Measurements from ENCODE around the gene FTH1.
"Not testable (repeated sequence)": the region's sequence is repeated elsewhere in the genome, so short reads cannot be mapped to it uniquely, and the experiment has no call there.

FTH1 gene

DNA sequence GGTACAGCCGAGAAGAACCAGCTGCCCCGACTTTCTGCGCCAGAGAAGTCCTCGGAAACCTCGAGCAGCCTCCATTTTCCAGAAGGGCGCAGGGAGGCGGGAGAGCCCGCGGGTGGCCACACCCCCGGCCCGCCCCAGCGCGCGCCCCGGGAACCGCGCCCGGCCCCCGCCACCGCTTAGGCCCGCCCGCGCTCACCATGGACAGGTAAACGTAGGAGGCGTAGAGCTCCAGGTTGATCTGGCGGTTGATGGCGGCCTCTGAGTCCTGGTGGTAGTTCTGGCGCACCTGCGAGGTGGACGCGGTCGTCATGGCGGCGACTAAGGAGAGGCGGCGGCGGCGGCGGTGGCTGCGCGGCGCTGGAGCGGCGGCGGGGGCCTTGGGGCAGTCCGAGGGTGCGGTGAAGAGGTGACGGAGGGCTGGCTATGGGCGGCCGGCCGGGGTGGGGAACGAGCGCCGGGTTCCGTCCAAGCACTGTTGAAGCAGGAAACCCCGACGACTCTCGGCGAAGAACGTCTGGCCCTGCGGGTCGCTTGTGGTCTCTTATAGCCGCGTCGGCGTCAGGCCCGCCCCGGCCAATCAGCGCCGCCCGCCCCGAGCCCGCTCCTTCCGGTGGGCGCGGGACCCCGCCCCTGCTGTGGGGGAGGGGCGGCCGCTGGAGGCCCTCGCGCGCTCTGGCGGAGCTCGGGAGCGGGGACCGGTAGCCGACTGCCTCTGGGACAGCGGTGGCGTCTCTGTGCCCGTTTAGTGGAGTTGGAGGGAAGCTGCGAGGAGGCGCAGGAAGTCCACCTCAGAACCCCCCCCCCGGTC lies at the start of gene FTH1:
TSS of gene FTH1 (minus strand) at position 519 of the 808 bp plus-strand sequence. CDS start at position 310, 209 bp downstream.
- peak; percentile 84 for TF ChIP-seq POLR2A (IDR thresholded peaks at IDR 0.05; ENCODE audit: low read depth, low read length)
- DNase-seq (ENCODE audit: insufficient read length, low spot score) (peak; percentile 72), FAIRE-seq (no peak)

DNA sequence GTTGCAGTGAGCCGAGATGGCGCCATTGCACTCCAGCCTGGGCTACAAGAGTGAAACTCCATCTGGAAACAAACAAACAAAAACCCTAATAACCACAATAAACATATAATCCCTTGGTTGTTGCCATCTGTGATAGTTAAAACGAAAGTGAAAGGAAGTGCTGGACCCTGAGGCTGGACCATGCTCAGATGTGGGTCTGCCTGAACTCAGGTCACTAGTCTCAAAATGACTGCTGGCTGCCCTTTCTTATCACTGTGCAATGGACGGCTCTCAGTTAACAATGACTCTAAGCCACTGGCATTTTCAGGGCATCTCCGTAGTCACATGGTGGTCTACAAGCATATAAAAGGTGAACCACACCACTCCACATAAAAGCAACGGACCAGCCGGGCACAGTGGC lies 48.2 kb upstream of the FTH1 start:
- no peak for DNase-seq (ENCODE audit: insufficient read length, low spot score)
- FAIRE-seq = no peak
- TF ChIP-seq POLR2A (IDR thresholded peaks at IDR 0.05; ENCODE audit: low read depth, low read length) = no peak

DNA sequence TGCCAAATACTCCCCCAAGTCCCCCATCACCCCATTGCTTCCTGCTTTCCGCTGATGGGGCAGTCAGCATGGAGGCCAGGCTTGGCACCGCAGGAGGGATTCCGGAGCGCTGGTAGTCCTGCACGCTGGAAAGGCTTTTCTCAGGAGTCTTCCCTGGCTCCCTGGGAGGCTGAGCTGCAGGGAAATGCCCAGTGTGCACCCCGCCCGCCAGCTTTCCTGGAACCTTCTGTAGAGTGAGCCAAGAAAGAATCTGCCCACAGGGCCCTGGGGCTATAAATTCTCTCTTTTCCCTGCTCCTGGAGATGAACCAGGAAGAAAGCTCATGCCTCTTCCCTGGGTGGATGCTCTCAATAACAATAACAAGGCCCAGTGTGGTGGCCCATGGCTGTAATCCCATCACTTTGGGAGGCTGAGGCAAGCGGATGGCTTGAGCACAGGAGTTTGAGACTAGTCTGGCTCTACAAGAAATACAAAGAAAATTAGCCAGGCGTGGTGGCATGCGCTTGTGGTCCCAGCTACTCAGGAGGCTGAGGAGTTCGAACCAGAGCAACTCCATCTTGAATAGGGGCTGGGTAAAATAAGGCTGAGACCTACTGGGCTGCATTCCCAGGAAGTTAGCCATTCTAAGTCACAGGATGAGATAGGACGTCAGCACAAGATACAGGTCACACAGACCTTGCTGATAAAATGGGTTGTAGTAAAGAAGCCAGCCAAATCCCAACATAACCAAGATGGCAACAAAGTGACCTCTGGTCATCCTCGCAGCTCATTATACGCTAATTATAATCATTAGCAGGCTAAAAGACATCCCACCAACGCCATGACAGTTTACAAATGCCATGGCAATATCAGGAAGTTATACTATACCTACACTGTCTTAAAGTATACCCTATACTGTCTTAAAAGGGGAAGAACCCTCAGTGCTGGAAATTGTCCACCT lies 46.4 kb upstream of the FTH1 start:
- TF ChIP-seq POLR2A (IDR thresholded peaks at IDR 0.05; ENCODE audit: low read depth, low read length) = no peak; the same call in 1 of the 2 replicates
- no peak for FAIRE-seq
- DNase-seq (ENCODE audit: insufficient read length, low spot score) = peak; percentile 39

DNA sequence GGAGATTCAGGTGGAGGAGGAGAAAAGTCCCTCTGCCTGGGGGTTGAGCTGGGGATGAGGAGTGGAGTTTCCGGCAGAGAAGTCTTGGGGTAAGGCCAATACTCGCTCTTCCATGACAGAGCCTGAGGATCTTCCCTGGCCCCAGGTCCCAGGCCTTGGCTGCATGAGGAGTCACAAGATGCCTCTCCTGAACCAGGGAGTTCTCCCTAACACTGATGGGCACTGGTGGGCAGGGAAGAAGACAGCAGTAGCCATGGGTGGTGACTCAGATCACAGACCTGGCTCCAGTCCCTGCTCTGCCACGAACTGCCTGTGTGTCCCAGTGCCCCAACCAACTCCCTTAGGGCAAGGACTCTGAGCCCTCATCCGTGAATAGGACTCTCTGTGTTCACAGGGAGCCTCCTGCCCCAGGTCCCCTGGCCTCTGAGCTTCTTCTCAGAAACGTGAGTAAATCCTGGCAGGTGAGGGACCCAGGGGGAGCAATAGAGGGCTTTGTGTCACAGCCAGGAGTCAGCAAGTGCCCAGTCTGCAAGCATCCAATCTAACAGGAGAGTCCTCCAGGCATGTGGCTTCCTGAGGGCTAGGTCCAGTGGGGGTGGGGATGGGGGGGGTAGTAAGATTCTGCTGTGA lies 45.5 kb upstream of the FTH1 start:
- DNase-seq (ENCODE audit: insufficient read length, low spot score) = peak; percentile 50
- no peak for FAIRE-seq
- TF ChIP-seq POLR2A (IDR thresholded peaks at IDR 0.05; ENCODE audit: low read depth, low read length) = peak; percentile 44

DNA sequence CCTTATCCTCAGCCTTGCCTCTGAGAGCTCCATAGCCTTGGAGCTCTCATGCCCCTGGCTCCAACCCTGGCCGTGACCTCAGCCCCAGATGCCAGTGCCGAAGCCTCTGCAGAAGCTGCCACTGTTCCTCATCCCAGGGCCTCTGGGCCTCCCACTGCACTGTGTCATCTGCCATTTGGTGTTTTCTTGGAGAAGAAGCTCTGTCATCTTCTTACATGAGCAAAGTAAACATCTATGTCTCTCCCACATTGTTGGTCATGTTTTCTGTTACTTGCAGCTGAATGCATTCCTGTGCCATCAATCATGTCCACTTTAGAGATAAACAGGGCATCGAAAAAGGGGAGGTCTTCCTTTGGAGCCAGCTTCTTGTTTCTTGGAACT lies 45.0 kb upstream of the FTH1 start:
- no peak for TF ChIP-seq POLR2A (IDR thresholded peaks at IDR 0.05; ENCODE audit: low read depth, low read length)
- FAIRE-seq (no peak), DNase-seq (ENCODE audit: insufficient read length, low spot score) (no peak)

DNA sequence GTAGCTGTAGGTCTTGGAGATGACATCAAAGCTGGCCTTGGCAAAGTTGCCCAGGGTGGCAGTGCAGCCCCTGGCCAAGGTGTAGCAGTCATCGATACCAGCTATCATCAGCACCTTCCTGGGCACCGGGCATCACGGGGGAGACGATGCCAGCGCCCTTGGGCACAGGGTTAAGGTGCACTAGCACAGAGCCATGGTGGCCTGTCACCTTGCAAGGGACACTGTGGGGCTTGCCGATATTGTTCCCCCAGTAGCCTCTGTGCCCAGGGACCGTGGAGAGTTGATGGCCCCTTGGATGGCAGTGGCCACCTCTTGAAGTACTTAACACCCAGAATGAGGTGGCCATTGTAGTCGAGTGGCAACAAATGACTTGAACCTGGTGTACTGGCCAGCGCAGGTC lies 44.4 kb upstream of the FTH1 start:
- no peak for TF ChIP-seq POLR2A (IDR thresholded peaks at IDR 0.05; ENCODE audit: low read depth, low read length)
- FAIRE-seq (no peak), DNase-seq (ENCODE audit: insufficient read length, low spot score) (no peak)

DNA sequence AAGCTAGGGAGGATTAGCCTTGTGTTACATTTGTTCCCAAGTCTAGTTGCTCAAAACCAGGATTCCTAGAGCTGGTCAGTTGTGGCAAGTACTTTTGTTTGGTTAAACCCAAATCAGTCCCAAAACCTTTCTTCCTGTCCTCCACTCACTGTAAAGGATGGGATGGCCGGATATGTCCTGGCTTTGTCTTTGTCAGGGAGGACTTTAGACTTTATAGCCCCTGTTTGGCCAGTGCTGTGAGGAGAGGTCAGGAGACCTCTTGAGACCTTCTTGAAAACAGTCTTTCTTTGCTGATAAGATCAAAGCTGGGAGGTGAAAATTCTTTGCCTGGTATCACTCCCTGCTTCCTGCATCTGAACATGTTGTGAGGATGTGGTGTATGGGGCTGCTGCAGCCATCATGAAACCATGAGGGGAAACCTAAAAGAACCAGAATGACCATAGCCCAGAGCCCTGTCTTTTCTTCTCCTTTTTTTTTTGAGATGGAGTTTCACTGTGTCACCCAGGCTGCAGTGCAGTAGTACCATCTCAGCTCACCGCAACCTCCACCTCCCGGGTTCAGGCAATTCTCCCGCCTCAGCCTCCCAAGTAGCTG lies 43.6 kb upstream of the FTH1 start:
- DNase-seq (ENCODE audit: insufficient read length, low spot score) (no peak), FAIRE-seq (no peak)
- no peak for TF ChIP-seq POLR2A (IDR thresholded peaks at IDR 0.05; ENCODE audit: low read depth, low read length)

DNA sequence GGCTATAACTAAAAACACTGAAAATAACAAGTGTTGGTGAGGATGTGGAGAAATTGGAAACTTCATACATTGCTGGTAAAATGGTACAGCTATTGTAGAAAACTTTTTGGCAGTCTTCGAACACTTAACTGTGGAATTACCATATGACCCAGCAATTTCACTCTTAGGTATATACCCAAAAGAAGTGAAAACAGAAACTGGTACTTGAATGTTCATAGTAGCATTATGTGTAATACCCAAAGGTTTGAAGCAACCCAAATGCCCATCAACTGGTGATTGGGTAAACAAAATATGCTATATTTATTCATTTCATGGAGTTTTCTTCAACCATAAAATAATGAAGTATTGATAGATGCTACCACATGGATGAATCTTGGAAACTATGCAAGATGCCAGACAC lies 40.8 kb upstream of the FTH1 start:
- FAIRE-seq (no peak), DNase-seq (ENCODE audit: insufficient read length, low spot score) (no peak)
- TF ChIP-seq POLR2A (IDR thresholded peaks at IDR 0.05; ENCODE audit: low read depth, low read length) = no peak

DNA sequence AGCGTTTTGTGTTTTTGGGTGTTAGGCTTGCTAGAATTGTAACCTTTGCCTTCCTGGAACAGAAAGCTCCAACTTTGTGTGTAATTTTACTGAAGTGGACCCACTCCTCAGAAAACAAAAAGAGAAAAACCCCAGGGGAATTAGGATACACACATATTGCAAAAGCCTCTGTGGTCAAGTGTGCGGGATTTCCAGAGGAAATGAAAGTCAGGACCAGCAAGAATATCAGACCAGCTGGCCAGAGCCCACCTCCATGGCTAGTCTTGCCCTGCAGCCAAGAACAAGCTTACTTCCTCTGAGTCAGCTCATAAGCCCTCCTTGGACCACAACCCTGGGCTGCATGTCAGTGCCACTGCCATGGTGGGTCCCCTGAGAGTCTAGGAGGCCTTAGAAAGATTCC lies 37.0 kb upstream of the FTH1 start:
- no peak for TF ChIP-seq POLR2A (IDR thresholded peaks at IDR 0.05; ENCODE audit: low read depth, low read length)
- FAIRE-seq (no peak), DNase-seq (ENCODE audit: insufficient read length, low spot score) (no peak)

DNA sequence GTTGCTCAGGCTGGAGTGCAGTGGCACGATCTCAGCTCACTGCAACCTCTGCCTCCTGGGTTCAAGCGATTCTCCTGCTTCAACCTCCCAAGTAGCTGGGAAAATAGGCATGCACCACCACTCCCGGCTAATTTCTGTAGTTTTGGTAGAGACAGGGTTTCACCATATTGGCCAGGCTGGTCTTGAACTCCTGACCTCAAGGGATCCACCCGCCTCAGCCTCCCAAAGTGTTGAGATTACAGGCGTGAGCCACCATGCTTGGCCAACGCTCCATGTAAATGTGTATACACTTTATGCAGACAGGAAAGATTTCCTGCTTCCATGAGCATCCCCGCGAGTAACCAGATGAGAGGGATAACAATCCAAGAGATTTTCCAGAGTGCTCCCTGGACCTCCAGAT lies 34.8 kb upstream of the FTH1 start:
- DNase-seq (ENCODE audit: insufficient read length, low spot score); FAIRE-seq: not testable (repeated sequence)

DNA sequence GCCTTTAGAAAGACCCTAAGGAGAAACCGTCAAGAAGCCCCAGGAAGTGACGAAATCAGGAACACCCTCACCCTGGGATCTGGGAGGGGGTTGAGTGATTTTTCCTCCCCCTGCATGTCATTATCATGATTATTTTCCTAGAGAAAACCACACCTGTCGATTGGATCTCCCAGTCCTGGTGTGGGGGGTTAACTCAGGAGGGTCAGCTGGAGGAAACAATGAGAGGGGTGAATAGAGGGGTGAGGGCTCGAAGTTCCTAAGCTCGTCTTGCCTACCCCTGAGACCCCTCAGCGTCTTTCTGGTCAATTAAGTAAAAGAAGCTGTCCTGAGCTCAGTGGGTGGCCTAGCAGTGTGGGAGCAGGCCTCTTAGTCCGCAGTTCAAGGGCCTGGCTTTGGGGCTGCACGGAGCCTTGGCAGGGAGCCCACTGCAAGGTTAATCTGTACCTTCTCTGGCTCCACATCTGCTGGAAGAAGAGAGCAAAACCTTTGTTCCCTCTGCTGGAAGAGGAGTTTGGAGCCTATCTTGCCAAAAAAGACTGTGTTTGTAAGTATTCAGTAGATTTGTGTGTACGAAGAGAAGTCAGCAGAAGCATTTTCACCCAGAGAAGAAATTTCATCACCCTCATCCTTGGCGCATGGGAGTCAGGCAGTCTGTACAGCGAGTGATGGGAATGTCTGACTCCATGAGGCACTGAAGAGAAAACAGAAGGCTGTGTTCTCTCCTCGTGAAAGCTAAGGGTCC lies 34.2 kb upstream of the FTH1 start:
- DNase-seq (ENCODE audit: insufficient read length, low spot score) = no peak
- no peak for TF ChIP-seq POLR2A (IDR thresholded peaks at IDR 0.05; ENCODE audit: low read depth, low read length)
- FAIRE-seq = no peak

DNA sequence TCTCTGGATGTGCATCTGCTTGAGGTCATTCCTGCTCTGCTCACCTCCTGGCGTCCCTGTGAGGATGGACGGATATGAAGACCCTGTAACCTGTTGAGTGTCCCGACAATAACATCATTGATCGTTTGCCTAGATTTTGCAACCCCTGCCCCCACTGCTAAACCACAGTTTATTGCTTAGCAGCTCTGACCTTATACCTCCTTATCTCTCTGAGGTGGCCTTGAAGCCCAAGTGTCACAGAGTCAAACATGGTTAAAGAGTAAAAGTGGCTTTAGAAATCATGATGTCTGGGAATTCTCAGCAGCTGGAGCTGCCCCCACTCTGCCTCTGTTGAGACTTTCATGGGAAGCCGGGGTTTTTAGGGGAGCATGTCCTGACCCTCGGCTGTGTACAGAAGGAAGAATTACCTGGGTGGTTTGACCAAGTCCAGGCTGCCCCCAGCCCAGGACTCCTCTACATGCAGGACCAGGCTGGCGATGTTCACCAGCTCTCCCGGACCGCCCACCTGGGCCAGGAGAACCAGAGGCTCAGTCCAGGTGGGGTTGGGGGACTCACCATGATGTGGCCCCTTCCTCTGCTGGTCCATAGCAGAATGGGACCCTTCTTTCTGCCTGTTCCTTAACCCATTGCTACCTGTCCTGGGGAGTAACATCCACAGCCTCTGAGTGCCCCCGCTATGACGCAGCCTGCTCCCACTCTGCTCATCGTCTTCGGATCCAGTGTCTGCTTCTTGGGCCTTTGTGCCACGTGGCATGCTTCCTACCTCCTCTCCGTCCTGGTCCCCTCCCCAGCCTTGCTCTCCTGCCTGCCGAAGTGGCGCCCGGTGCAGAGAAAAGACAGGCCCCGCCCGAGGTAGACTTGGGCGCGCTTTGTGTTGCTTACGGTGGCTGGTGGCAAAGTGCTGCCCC lies 33.4 kb upstream of the FTH1 start:
- TF ChIP-seq POLR2A (IDR thresholded peaks at IDR 0.05; ENCODE audit: low read depth, low read length) = no peak
- no peak for DNase-seq (ENCODE audit: insufficient read length, low spot score)
- no peak for FAIRE-seq
